ENCODE measurements around the gene KCNK1. TPM values are rescaled to one million over a fixed set of nuclear protein-coding genes. Genes with fewer than 3 reads are reported as not detected.

Gene KCNK1
- polyA plus RNA-seq, 1 of the 3 experiments (the other 2 are of a cell fraction), result 10.6 TPM

DNA sequence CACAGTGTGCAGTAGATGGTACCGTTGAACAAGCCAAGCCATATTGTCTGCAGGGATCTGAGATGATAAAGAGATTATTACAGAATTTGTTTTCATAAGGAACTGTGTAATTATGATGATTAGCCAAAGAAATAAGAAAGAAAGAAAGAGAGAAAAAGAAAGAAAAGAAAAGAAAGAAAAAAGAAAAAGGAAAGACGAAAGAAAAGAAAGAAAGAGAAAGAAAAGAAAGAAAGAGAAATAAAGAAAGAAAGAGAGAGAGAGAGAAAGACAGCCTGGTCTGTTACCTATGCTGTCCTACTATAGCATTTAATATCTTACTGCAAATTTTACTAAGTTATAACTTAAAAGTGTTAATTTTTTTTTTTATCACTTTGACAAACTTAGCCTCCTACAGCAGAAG lies 43.6 kb downstream of the KCNK1 start (continued):
- TF ChIP-seq, protein P1, sequence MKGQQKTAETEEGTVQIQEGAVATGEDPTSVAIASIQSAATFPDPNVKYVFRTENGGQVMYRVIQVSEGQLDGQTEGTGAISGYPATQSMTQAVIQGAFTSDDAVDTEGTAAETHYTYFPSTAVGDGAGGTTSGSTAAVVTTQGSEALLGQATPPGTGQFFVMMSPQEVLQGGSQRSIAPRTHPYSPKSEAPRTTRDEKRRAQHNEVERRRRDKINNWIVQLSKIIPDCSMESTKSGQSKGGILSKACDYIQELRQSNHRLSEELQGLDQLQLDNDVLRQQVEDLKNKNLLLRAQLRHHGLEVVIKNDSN (IDR thresholded peaks at IDR 0.05; ENCODE audit: borderline replicate concordance, low read depth), result no peak
- TF ChIP-seq, protein P2, sequence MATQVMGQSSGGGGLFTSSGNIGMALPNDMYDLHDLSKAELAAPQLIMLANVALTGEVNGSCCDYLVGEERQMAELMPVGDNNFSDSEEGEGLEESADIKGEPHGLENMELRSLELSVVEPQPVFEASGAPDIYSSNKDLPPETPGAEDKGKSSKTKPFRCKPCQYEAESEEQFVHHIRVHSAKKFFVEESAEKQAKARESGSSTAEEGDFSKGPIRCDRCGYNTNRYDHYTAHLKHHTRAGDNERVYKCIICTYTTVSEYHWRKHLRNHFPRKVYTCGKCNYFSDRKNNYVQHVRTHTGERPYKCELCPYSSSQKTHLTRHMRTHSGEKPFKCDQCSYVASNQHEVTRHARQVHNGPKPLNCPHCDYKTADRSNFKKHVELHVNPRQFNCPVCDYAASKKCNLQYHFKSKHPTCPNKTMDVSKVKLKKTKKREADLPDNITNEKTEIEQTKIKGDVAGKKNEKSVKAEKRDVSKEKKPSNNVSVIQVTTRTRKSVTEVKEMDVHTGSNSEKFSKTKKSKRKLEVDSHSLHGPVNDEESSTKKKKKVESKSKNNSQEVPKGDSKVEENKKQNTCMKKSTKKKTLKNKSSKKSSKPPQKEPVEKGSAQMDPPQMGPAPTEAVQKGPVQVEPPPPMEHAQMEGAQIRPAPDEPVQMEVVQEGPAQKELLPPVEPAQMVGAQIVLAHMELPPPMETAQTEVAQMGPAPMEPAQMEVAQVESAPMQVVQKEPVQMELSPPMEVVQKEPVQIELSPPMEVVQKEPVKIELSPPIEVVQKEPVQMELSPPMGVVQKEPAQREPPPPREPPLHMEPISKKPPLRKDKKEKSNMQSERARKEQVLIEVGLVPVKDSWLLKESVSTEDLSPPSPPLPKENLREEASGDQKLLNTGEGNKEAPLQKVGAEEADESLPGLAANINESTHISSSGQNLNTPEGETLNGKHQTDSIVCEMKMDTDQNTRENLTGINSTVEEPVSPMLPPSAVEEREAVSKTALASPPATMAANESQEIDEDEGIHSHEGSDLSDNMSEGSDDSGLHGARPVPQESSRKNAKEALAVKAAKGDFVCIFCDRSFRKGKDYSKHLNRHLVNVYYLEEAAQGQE (IDR thresholded peaks at IDR 0.05; ENCODE audit: low read depth, low read length), result no peak
- no peak for TF ChIP-seq GATA2 (CRISPR knock-in tag; IDR thresholded peaks at IDR 0.05)

DNA sequence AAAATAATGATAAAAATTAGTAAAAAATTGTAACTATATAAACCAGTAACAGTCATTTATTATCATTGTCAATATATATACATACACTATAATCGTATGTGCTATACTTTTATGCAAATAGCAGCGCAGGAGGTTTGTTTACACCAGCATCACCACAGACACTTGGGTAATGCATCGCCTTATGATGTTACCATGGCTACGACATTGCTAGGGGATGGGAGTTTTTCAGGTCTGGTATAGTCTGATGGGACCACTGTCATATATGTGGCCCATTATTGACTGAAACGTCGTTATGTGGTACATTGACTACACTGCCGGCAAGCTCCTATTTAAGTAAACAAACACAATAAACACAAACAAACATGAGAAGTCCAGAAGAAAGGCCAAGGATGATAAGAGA lies 45.6 kb downstream of the KCNK1 start:
- H3K36me3 ChIP-seq (replicated peaks in 1 of 2; ENCODE audit: control insufficient read depth in 1 of 2, insufficient read depth in 2 of 2, low read length in 1 of 2), result no peaks in the 10 kb centered on the region
- peaks cover 0 to 4% of the 10 kb centered on the region in 2 experiments; a peak in 3 of 4 replicates for H3K4me1 ChIP-seq (ENCODE audit: control insufficient read depth in 1 of 2, insufficient read depth in 2 of 2, low read depth in 1 of 2, low read length in 1 of 2)
- H4K20me1 ChIP-seq (ENCODE audit: insufficient read depth), result no peaks in the 10 kb centered on the region
- ChIA-PET CTCF (interaction anchor here (1.8 kb wide), 1 partner anchor 132 kb away, joined by 4 read pairs; no protein-coding TSS in a partner anchor), POLR2A (interaction anchor here (0.6 kb wide), 1 partner anchor 18 kb away, joined by 3 read pairs; no protein-coding TSS in a partner anchor)
- no peak overlapping the region for H3K4me2 ChIP-seq
- no peaks in the 10 kb centered on the region for H3F3A ChIP-seq (replicated peaks; ENCODE audit: insufficient read depth)
- H3K9me3 ChIP-seq, result no peaks in the 10 kb centered on the region
- no peak for DNase-seq
- no peak overlapping the region for H3K4me3 ChIP-seq (ENCODE audit: low read depth in 2 of 2, low read length in 1 of 2)
- H3K27ac ChIP-seq (ENCODE audit: low read depth in 2 of 2, low read length in 1 of 2), result no peak overlapping the region
- H3K79me2 ChIP-seq (ENCODE audit: insufficient read depth), result no peaks in the 10 kb centered on the region
- no peak for TF ChIP-seq TAF1 (IDR thresholded peaks at IDR 0.05; ENCODE audit: borderline replicate concordance, low read depth, low read length)
- no peak for TF ChIP-seq SMC3 (IDR thresholded peaks at IDR 0.05; ENCODE audit: low read depth, low read length)
- TF ChIP-seq, protein P3, sequence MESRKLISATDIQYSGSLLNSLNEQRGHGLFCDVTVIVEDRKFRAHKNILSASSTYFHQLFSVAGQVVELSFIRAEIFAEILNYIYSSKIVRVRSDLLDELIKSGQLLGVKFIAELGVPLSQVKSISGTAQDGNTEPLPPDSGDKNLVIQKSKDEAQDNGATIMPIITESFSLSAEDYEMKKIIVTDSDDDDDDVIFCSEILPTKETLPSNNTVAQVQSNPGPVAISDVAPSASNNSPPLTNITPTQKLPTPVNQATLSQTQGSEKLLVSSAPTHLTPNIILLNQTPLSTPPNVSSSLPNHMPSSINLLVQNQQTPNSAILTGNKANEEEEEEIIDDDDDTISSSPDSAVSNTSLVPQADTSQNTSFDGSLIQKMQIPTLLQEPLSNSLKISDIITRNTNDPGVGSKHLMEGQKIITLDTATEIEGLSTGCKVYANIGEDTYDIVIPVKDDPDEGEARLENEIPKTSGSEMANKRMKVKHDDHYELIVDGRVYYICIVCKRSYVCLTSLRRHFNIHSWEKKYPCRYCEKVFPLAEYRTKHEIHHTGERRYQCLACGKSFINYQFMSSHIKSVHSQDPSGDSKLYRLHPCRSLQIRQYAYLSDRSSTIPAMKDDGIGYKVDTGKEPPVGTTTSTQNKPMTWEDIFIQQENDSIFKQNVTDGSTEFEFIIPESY (IDR thresholded peaks at IDR 0.05; ENCODE audit: borderline replicate concordance, low read depth), result no peak
- TF ChIP-seq, protein P4, sequence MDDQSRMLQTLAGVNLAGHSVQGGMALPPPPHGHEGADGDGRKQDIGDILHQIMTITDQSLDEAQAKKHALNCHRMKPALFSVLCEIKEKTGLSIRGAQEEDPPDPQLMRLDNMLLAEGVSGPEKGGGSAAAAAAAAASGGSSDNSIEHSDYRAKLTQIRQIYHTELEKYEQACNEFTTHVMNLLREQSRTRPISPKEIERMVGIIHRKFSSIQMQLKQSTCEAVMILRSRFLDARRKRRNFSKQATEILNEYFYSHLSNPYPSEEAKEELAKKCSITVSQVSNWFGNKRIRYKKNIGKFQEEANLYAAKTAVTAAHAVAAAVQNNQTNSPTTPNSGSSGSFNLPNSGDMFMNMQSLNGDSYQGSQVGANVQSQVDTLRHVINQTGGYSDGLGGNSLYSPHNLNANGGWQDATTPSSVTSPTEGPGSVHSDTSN (IDR thresholded peaks at IDR 0.05), result no peak
- no peak for TF ChIP-seq NFIC (IDR thresholded peaks at IDR 0.05; ENCODE audit: borderline replicate concordance)
- no peak for TF ChIP-seq FOXM1 (IDR thresholded peaks at IDR 0.05; ENCODE audit: low read depth)
- no peak for TF ChIP-seq MEF2A (IDR thresholded peaks at IDR 0.05; ENCODE audit: borderline replicate concordance, low read depth)
- no peak for TF ChIP-seq GABPA (IDR thresholded peaks at IDR 0.05; ENCODE audit: low read depth)
- no peak for TF ChIP-seq YY1 (IDR thresholded peaks at IDR 0.05; ENCODE audit: low read depth)
- TF ChIP-seq, protein P5, sequence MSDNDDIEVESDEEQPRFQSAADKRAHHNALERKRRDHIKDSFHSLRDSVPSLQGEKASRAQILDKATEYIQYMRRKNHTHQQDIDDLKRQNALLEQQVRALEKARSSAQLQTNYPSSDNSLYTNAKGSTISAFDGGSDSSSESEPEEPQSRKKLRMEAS (IDR thresholded peaks at IDR 0.05; ENCODE audit: low read depth), result no peak
- TF ChIP-seq EP300 (IDR thresholded peaks at IDR 0.05; ENCODE audit: borderline replicate concordance in 1 of 2, low read depth in 1 of 2, low read length in 1 of 2), result no peak
- TF ChIP-seq, protein P2 (IDR thresholded peaks at IDR 0.05; ENCODE audit: low read depth, low read length), result no peak
- H3K27me3 ChIP-seq (ENCODE audit: insufficient read depth), result no peaks in the 10 kb centered on the region
- H3K9ac ChIP-seq, result no peak overlapping the region
- WGBS (ENCODE audit: low lambda C conversion rate), result 98% methylated on average over 7 of the region's 7 CpGs
- no peak overlapping the region for H2AFZ ChIP-seq (ENCODE audit: low read depth)
- H3K9me2 ChIP-seq, result no peaks in the 10 kb centered on the region
